Osteoblast (primary cell): ENCODE data around the gene ASCC2. TPM values are rescaled to one million over a fixed set of nuclear protein-coding genes. Genes with fewer than 3 reads are reported as not detected.
A peak's percentile ranks its signal among the peaks of the same experiment; 100 is the strongest.

Source experiments
- DNase-seq: peaks from one replicate; pipeline ENCODE4 v3.0.0; 2011; ENCODE audit warnings: low spot score, mixed read lengths; ENCODE audit not compliant: insufficient read length; ENCODE audit errors: missing footprints
- H2AFZ ChIP-seq: 2 replicates; pipeline ENCODE4 v1.6.0; 2011; ENCODE audit warnings: mild to moderate bottlenecking, low read length
- H3K27ac ChIP-seq: 2 replicates; pipeline ENCODE4 v1.5.1; 2011; ENCODE audit warnings: mild to moderate bottlenecking, low read depth, low read length, moderate library complexity
- H3K27me3 ChIP-seq: 2 replicates; pipeline ENCODE4 v1.6.0; 2012; ENCODE audit warnings: mild to moderate bottlenecking, control low read depth, inconsistent platforms, low read length, moderate library complexity; ENCODE audit not compliant: insufficient read depth
- H3K36me3 ChIP-seq: 2 replicates; pipeline ENCODE4 v1.5.1; 2011; ENCODE audit warnings: mild to moderate bottlenecking, low read length, control low read depth, moderate library complexity; ENCODE audit not compliant: insufficient read depth
- H3K4me1 ChIP-seq: 2 replicates; pipeline ENCODE4 v1.5.1; 2011; ENCODE audit warnings: mild to moderate bottlenecking, low read length, control low read depth, moderate library complexity; ENCODE audit not compliant: insufficient read depth
- H3K4me2 ChIP-seq: 2 replicates; pipeline ENCODE4 v1.6.0; 2011; ENCODE audit warnings: mild to moderate bottlenecking, low read length; ENCODE audit not compliant: insufficient read depth
- H3K4me3 ChIP-seq: fragments of 200-600 bp; sonication (generic); 3 replicates; pipeline ENCODE4 v1.5.1; 2012; ENCODE audit warnings: mild to moderate bottlenecking, low read length, inconsistent platforms; ENCODE audit not compliant: insufficient read depth
- H3K79me2 ChIP-seq: 2 replicates; pipeline ENCODE4 v1.6.0; 2012; ENCODE audit warnings: mild to moderate bottlenecking, low read length, control low read depth, inconsistent platforms; ENCODE audit not compliant: insufficient read depth
- H3K9me3 ChIP-seq: 2 replicates; pipeline ENCODE4 v1.5.1; 2011; ENCODE audit warnings: low read depth, low read length, control low read depth
- H4K20me1 ChIP-seq: 2 replicates; pipeline ENCODE4 v1.6.0; 2012; ENCODE audit warnings: mild to moderate bottlenecking, low read length, control low read depth; ENCODE audit not compliant: insufficient read depth
- total RNA-seq: library from RNA; depleted of rRNA; stranded (reverse); fragments of >200 nt; gene quantifications from 2 replicates; pipeline ENCODE4 v1.2.3, GENCODE V29; 2012
- TF ChIP-seq, protein P1 (sequence below): IDR thresholded peaks from 2 replicates; pipeline ENCODE4 v1.5.1; 2011; ENCODE audit warnings: mild to moderate bottlenecking, low read depth, low read length, moderate library complexity; ENCODE audit errors: extremely low read depth

Gene ASCC2
- total RNA-seq, 1 donor: 21.0 TPM

DNA sequence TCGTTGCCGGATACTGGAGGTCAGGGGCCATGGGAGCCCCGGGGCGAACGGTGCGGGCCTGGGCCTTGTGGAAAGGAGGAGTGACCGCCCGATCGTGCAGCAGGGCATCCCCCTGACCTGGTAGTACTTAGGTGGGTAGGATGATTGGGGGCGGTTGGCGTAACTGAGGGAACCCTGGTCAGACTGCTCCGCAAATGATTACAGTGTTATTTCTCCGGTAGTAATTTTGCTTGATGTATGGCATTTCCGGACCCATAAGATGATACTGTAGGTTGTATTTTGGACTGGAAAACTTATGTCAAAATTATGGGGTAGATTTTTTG is 45.7 kb upstream of the ASCC2 start:
- DNase-seq: no peak
- H3K79me2 ChIP-seq: peaks cover 51% of the 10 kb centered on the region
- H3K4me1 ChIP-seq: peaks cover 4% of the 10 kb centered on the region
- peaks cover 46% of the 10 kb centered on the region for H4K20me1 ChIP-seq
- peak overlapping the region; percentile 84 for H2AFZ ChIP-seq
- peak overlapping the region; percentile 82 for H3K27ac ChIP-seq
- no peaks in the 10 kb centered on the region for H3K9me3 ChIP-seq
- TF ChIP-seq, protein P1, sequence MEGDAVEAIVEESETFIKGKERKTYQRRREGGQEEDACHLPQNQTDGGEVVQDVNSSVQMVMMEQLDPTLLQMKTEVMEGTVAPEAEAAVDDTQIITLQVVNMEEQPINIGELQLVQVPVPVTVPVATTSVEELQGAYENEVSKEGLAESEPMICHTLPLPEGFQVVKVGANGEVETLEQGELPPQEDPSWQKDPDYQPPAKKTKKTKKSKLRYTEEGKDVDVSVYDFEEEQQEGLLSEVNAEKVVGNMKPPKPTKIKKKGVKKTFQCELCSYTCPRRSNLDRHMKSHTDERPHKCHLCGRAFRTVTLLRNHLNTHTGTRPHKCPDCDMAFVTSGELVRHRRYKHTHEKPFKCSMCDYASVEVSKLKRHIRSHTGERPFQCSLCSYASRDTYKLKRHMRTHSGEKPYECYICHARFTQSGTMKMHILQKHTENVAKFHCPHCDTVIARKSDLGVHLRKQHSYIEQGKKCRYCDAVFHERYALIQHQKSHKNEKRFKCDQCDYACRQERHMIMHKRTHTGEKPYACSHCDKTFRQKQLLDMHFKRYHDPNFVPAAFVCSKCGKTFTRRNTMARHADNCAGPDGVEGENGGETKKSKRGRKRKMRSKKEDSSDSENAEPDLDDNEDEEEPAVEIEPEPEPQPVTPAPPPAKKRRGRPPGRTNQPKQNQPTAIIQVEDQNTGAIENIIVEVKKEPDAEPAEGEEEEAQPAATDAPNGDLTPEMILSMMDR: no peak
- H3K4me3 ChIP-seq: peak overlapping the region; percentile 95
- peak overlapping the region; percentile 78 for H3K4me2 ChIP-seq
- no peaks in the 10 kb centered on the region for H3K27me3 ChIP-seq
- no peaks in the 10 kb centered on the region for H3K36me3 ChIP-seq

DNA sequence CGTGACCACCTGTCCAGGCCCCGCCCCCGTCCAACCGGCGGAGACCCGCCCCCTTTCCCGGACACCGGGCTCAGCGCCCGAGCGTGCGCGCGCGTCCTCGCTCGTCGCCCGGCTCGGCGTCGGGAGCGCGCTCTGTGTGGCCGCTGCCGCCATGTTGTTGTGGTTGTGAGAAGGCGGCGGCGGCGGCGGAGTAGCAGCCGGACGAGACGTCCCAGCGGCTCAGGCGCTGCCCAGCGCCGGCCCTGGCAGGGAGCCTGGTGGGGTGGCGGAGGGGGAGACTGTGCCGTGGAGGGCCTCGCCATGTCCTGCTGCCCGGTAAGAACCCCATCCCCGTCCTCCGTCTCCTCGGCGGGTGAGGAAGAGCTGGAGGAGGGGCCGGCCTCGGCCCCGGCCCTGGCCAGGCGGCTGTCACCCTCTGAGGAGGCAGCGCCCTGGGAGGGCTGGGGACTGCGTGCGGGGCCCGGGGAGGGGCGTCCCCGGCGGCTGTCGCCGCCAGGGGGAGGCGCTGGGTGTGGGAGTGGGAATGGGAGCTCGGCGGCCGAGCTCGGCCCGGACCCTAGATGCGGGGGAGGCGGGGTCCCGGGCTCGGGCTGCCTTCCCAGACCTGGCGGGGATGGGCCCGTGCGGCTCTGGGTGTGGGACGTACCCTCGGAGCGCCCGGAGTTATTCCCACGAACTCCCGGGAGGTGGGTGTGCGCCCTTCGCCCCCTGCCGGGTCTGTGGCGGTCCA is 45.1 kb upstream of the ASCC2 start, which contains the start of gene MTMR3:
Gene MTMR3, plus strand, starts transcription at position 130 of the 730 bp plus-strand sequence. CDS start 87,886 bp downstream, outside the sequence.
- TF ChIP-seq, protein P1: peak; percentile 16
- peak; percentile 93 for DNase-seq
- Histone ChIP-seq H2AFZ (peak within 1 kb of the TSS; percentile 84), H3K27ac (peak within 1 kb of the TSS; percentile 82), H3K27me3 (no peaks in the 10 kb centered on the region), H3K36me3 (no peaks in the 10 kb centered on the region), H3K4me1 (peaks cover 4% of the 10 kb centered on the region), H3K9me3 (no peaks in the 10 kb centered on the region), H3K4me2 (peak within 1 kb of the TSS; percentile 78), H4K20me1 (peaks cover 41% of the 10 kb centered on the region), H3K4me3 (peak within 1 kb of the TSS; percentile 95), H3K79me2 (peaks cover 47% of the 10 kb centered on the region)

DNA sequence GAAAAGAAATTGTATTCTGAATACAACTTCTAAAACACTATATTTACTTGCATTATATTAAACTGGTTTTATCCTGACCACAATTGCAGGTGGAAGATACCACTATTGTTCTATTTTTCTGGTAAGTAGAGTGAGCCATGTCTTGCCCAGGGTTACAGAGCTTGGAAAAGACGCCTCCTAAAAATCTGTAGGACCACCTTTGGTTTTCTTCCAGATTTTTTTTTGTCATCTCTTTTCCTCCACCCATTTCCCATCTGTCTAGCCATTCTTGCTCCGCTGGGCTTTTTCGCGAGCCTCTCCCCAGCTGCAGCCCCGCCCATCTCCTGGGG is 44.6 kb upstream of the ASCC2 start:
- H3K4me2 ChIP-seq: peak overlapping the region; percentile 58
- no peaks in the 10 kb centered on the region for H3K9me3 ChIP-seq
- H3K4me1 ChIP-seq: peaks cover 9% of the 10 kb centered on the region
- peak overlapping the region; percentile 95 for H3K4me3 ChIP-seq
- H4K20me1 ChIP-seq: peaks cover 37% of the 10 kb centered on the region
- H3K27me3 ChIP-seq: no peaks in the 10 kb centered on the region
- no peak overlapping the region for H3K27ac ChIP-seq
- H3K36me3 ChIP-seq: no peaks in the 10 kb centered on the region
- no peak for DNase-seq
- H3K79me2 ChIP-seq: peaks cover 43% of the 10 kb centered on the region
- TF ChIP-seq, protein P1: no peak
- no peak overlapping the region for H2AFZ ChIP-seq

DNA sequence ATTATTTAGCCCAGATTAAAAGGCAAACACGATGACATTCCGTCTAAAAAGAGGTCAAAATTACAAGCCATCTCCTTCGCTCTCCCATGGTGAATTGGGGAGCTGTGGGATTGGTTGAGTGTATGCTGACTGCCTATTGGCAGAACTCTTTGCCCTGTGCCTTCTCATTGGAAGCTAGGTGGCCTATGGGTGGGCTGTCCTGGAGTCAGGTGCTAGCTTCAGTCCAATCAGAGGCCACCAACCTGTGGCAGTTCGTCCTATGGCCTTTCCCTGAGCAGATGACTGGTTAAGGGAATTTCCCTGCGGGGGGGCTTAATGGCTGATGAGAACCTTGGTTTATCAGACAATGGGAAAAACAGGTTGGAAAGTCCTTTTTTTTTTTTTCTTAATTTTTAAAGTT is 41.7 kb upstream of the ASCC2 start:
- Histone ChIP-seq H3K4me3 (no peak overlapping the region), H4K20me1 (peaks cover 11% of the 10 kb centered on the region), H3K9me3 (no peaks in the 10 kb centered on the region), H3K36me3 (no peaks in the 10 kb centered on the region), H3K79me2 (peaks cover 14% of the 10 kb centered on the region), H3K4me1 (peaks cover 13% of the 10 kb centered on the region), H3K27ac (no peak overlapping the region), H3K4me2 (no peak overlapping the region), H2AFZ (no peak overlapping the region), H3K27me3 (peaks cover 6% of the 10 kb centered on the region)
- TF ChIP-seq, protein P1: no peak
- no peak for DNase-seq
